GM12874 (cell line): Measurements from ENCODE around the gene BRD1.

Experiments
- CTCF ChIP-seq: IDR thresholded peaks from 2 replicates; pipeline ENCODE4 v1.5.1; 2011; ENCODE audit warnings: low read depth, mild to moderate bottlenecking, control low read depth, low read length, moderate library complexity; ENCODE audit not compliant: insufficient read depth

BRD1 gene

GRCh38 chr22:49827853-49828598 lies at the start of gene BRD1:
TSS of gene BRD1 (minus strand) at chr22:49827873. CDS start at chr22:49824317, 3,556 bp downstream.
- no peak for TF ChIP-seq CTCF

GRCh38 chr22:49873228-49873940 lies 45.7 kb upstream of the BRD1 start:
- no peak for TF ChIP-seq CTCF

- no peak for TF ChIP-seq CTCF
Measured at GRCh38 chr22:49872347-49872746, 44.7 kb upstream of the BRD1 start.

DNA sequence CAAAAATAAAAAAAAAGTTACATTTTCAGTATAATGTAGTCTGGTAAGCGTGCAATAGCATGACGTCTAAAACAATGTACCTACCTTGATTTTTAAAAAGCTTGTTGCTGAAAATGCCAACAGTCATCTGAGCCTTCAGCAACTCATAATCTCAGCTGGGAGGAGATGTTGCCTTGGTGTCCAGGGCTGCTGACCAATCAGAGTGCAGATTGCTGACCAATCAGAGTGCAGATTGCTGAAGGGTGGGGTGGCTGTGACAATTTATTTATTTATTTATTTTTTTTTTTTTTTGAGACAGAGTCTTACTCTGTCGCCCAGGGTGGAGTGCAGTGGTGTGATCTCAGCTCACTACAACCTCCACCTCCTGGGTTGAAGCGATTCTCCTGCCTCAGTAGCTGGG lies 43.8 kb upstream of the BRD1 start:
- no peak for TF ChIP-seq CTCF

GRCh38 chr22:49869845-49870712 lies 42.4 kb upstream of the BRD1 start:
- TF ChIP-seq CTCF: no peak

DNA sequence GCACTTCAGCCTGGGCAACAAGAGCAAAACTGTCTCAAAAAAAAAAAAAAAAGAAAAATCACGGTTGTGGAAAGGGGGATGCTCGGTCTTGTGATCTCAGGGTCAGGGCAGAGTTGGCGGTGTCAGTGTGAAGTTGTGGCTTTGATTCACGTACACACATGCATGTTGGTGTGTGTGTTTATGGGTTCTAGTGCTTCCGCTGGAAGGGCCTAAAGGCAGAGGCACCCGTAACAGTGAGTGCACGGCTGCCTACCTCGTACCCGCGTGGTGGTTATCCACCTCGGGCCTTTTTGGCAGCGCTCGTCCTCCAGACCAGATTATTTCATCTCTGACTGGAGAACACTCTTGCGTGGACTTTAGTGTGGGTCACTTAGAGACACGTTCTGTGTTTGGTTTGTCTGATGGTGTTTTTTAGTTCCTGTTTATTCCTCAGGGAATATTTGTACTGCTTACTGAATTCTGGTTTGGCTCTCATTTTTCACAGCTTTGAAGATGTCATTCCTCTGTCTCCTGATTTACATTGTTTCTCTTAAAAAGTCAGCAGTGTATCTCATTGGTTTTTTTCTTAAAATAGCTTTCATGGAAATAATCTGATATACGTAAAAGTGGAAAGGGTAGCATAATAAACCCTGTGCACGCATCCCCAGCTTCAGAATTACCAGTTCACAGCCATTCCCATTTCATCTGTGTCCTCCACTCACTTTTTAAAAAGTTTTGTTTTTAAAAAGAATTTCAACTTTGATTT lies 41.6 kb upstream of the BRD1 start:
- TF ChIP-seq CTCF: no peak
